Thoracic aorta (tissue), 2 donors: ENCODE data around the gene SDC1. TPM values are rescaled to one million over a fixed set of nuclear protein-coding genes. Genes with fewer than 3 reads are reported as not detected.

ENCODE experiments used
- ATAC-seq: fragments of 150-250 bp; one replicate; pipeline ENCODE4 v1.8.0; 2017; ENCODE audit warnings: low read depth; ENCODE audit not compliant: insufficient number of reproducible peaks, low FRiP score
- DNase-seq: peaks from one replicate; pipeline ENCODE4 v3.0.0-alpha.2; 2020; ENCODE audit warnings: low spot score
- H3K27ac ChIP-seq, 2 donors: fragments of 200-600 bp; sonication (generic); 1 replicate in 1 of 2; 2 replicates in 1 of 2; pipeline ENCODE4 v1.5.1; 2016; ENCODE audit warnings: mild to moderate bottlenecking in 2 of 2, moderate library complexity in 2 of 2
- H3K27me3 ChIP-seq: fragments of 200-600 bp; sonication (generic); replicated peaks from 2 replicates; pipeline ENCODE4 v1.6.0; 2016; ENCODE audit warnings: mild to moderate bottlenecking; ENCODE audit not compliant: insufficient read depth
- H3K36me3 ChIP-seq: fragments of 200-600 bp; sonication (generic); one replicate; pipeline ENCODE4 v1.5.1; 2016
- H3K4me1 ChIP-seq, 2 donors: fragments of 200-600 bp; sonication (generic); 1 replicate in 1 of 2; 2 replicates in 1 of 2; pipeline versions ENCODE4 v1.5.1 to v1.6.0; 2016; ENCODE audit warnings: low read depth in 2 of 2, mild to moderate bottlenecking in 1 of 2; ENCODE audit not compliant: control insufficient read depth in 1 of 2
- H3K4me3 ChIP-seq: fragments of 200-600 bp; sonication (generic); 2 replicates; pipeline ENCODE4 v1.5.1; 2016; ENCODE audit warnings: mild to moderate bottlenecking
- H3K9me3 ChIP-seq: fragments of 200-600 bp; sonication (generic); 2 replicates; pipeline ENCODE4 v1.5.1; 2016
- CTCF ChIP-seq: fragments of 200-600 bp; sonication (generic); IDR thresholded peaks from one replicate; pipeline ENCODE4 v1.5.1; 2019; ENCODE audit warnings: antibody characterized with exemption
- total RNA-seq, 2 donors: library from RNA; depleted of rRNA; stranded (reverse); fragments of >200 nt; gene quantifications; one replicate each; pipeline versions ENCODE4 v1.1.0 to v1.2.3, GENCODE V29; 2016

The SDC1 gene
- total RNA-seq, 2 donors from 2014 or later, result 3.1 to 9.6 TPM

- H3K36me3 ChIP-seq, result no peaks in the 10 kb centered on the region
- H3K4me1 ChIP-seq, result no peaks in the 10 kb centered on the region
- no peaks in the 10 kb centered on the region for H3K27me3 ChIP-seq
- no peak overlapping the region for H3K27ac ChIP-seq
- H3K9me3 ChIP-seq, result no peaks in the 10 kb centered on the region
- no peak overlapping the region for H3K4me3 ChIP-seq
- TF ChIP-seq CTCF, result no peak
- ATAC-seq (no peak), DNase-seq (no peak)
Observed at GRCh38 chr2:20208476-20208859, 16.5 kb downstream of the SDC1 start.

- Histone ChIP-seq H3K9me3 (no peaks in the 10 kb centered on the region), H3K36me3 (no peaks in the 10 kb centered on the region), H3K4me3 (no peak overlapping the region), H3K27me3 (no peaks in the 10 kb centered on the region), H3K4me1 (no peaks in the 10 kb centered on the region), H3K27ac (no peak overlapping the region)
- no peak for TF ChIP-seq CTCF
- DNase-seq, result no peak
- no peak for ATAC-seq
Observed at GRCh38 chr2:20207051-20207450, 17.9 kb downstream of the SDC1 start.

- DNase-seq, result no peak
- Histone ChIP-seq H3K4me1 (no peaks in the 10 kb centered on the region), H3K27me3 (no peaks in the 10 kb centered on the region), H3K36me3 (no peaks in the 10 kb centered on the region), H3K9me3 (no peaks in the 10 kb centered on the region), H3K27ac (no peak overlapping the region), H3K4me3 (no peak overlapping the region)
- no peak for TF ChIP-seq CTCF
- ATAC-seq, result no peak
Observed at GRCh38 chr2:20205915-20206524, 18.9 kb downstream of the SDC1 start.

GRCh38 chr2:20205069-20205468, 19.9 kb downstream of the SDC1 start:
- TF ChIP-seq CTCF, result no peak
- Histone ChIP-seq H3K4me3 (no peak overlapping the region), H3K9me3 (no peaks in the 10 kb centered on the region), H3K27me3 (no peaks in the 10 kb centered on the region), H3K4me1 (no peaks in the 10 kb centered on the region), H3K36me3 (no peaks in the 10 kb centered on the region), H3K27ac (no peak overlapping the region)
- no peak for ATAC-seq
- no peak for DNase-seq

- H3K36me3 ChIP-seq, result no peaks in the 10 kb centered on the region
- no peaks in the 10 kb centered on the region for H3K27me3 ChIP-seq
- DNase-seq (no peak), ATAC-seq (no peak)
- H3K27ac ChIP-seq, result no peak overlapping the region
- no peaks in the 10 kb centered on the region for H3K9me3 ChIP-seq
- H3K4me3 ChIP-seq, result no peak overlapping the region
- H3K4me1 ChIP-seq, result no peaks in the 10 kb centered on the region
- TF ChIP-seq CTCF, result no peak
Observed at GRCh38 chr2:20203521-20204225, 21.3 kb downstream of the SDC1 start.
